ENCODE data around the gene COL5A2. TPM values are rescaled to one million over a fixed set of nuclear protein-coding genes. Genes with fewer than 3 reads are reported as not detected.

The COL5A2 gene
- total and polyA plus RNA-seq, 10 of the 15 experiments (the other 5 are each of a cell fraction or from before 2014, with no cell fraction given): 0.04 to 0.85 (median 0.39) TPM

DNA sequence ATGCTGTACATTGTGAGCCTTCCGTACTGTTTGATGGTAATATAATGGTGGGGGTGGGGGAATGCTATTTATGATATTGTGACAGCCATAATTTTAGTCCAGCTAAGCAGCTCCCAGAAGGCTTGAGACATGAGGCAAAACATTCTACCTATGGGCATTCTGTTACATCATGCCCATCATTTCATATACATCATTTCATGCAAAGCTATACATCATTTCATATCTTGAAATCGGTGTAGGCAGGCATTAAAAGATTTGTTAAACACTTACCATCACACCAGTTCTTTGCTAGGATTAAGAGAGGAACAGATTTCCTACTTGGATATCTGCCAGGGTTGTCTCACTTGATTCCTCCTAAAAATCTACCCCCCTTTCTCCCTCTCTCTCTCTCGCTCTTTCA is 84.5 kb downstream of the COL5A2 start (continued):
- TF ChIP-seq, protein P1, sequence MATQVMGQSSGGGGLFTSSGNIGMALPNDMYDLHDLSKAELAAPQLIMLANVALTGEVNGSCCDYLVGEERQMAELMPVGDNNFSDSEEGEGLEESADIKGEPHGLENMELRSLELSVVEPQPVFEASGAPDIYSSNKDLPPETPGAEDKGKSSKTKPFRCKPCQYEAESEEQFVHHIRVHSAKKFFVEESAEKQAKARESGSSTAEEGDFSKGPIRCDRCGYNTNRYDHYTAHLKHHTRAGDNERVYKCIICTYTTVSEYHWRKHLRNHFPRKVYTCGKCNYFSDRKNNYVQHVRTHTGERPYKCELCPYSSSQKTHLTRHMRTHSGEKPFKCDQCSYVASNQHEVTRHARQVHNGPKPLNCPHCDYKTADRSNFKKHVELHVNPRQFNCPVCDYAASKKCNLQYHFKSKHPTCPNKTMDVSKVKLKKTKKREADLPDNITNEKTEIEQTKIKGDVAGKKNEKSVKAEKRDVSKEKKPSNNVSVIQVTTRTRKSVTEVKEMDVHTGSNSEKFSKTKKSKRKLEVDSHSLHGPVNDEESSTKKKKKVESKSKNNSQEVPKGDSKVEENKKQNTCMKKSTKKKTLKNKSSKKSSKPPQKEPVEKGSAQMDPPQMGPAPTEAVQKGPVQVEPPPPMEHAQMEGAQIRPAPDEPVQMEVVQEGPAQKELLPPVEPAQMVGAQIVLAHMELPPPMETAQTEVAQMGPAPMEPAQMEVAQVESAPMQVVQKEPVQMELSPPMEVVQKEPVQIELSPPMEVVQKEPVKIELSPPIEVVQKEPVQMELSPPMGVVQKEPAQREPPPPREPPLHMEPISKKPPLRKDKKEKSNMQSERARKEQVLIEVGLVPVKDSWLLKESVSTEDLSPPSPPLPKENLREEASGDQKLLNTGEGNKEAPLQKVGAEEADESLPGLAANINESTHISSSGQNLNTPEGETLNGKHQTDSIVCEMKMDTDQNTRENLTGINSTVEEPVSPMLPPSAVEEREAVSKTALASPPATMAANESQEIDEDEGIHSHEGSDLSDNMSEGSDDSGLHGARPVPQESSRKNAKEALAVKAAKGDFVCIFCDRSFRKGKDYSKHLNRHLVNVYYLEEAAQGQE (IDR thresholded peaks at IDR 0.05; ENCODE audit: low read depth, low read length): no peak
- no peak for TF ChIP-seq CBFB (IDR thresholded peaks at IDR 0.05; ENCODE audit: low read depth)
- TF ChIP-seq POU2F2 (IDR thresholded peaks at IDR 0.05; ENCODE audit: borderline replicate concordance, low read depth, low read length): no peak
- TF ChIP-seq, protein P2, sequence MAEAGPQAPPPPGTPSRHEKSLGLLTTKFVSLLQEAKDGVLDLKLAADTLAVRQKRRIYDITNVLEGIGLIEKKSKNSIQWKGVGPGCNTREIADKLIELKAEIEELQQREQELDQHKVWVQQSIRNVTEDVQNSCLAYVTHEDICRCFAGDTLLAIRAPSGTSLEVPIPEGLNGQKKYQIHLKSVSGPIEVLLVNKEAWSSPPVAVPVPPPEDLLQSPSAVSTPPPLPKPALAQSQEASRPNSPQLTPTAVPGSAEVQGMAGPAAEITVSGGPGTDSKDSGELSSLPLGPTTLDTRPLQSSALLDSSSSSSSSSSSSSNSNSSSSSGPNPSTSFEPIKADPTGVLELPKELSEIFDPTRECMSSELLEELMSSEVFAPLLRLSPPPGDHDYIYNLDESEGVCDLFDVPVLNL (IDR thresholded peaks at IDR 0.05; ENCODE audit: low read depth, low read length): no peak
- TF ChIP-seq, protein P3, sequence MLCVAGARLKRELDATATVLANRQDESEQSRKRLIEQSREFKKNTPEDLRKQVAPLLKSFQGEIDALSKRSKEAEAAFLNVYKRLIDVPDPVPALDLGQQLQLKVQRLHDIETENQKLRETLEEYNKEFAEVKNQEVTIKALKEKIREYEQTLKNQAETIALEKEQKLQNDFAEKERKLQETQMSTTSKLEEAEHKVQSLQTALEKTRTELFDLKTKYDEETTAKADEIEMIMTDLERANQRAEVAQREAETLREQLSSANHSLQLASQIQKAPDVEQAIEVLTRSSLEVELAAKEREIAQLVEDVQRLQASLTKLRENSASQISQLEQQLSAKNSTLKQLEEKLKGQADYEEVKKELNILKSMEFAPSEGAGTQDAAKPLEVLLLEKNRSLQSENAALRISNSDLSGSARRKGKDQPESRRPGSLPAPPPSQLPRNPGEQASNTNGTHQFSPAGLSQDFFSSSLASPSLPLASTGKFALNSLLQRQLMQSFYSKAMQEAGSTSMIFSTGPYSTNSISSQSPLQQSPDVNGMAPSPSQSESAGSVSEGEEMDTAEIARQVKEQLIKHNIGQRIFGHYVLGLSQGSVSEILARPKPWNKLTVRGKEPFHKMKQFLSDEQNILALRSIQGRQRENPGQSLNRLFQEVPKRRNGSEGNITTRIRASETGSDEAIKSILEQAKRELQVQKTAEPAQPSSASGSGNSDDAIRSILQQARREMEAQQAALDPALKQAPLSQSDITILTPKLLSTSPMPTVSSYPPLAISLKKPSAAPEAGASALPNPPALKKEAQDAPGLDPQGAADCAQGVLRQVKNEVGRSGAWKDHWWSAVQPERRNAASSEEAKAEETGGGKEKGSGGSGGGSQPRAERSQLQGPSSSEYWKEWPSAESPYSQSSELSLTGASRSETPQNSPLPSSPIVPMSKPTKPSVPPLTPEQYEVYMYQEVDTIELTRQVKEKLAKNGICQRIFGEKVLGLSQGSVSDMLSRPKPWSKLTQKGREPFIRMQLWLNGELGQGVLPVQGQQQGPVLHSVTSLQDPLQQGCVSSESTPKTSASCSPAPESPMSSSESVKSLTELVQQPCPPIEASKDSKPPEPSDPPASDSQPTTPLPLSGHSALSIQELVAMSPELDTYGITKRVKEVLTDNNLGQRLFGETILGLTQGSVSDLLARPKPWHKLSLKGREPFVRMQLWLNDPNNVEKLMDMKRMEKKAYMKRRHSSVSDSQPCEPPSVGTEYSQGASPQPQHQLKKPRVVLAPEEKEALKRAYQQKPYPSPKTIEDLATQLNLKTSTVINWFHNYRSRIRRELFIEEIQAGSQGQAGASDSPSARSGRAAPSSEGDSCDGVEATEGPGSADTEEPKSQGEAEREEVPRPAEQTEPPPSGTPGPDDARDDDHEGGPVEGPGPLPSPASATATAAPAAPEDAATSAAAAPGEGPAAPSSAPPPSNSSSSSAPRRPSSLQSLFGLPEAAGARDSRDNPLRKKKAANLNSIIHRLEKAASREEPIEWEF (IDR thresholded peaks at IDR 0.05; ENCODE audit: insufficient replicate concordance, low read depth, low read length): no peak
- no peak for TF ChIP-seq ASH2L (IDR thresholded peaks at IDR 0.05; ENCODE audit: borderline replicate concordance, low read depth)
- TF ChIP-seq NR2F1 (conservative IDR thresholded peaks at IDR 0.05): no peak

Measured in GM12878 (cell line).